HEK293T (cell line): ENCODE measurements around the gene USB1.

Source experiments
- ARNT ChIP-seq: fragments of 450-650 bp; IDR thresholded peaks from 2 replicates; pipeline ENCODE4 v1.6.1; 2017; ENCODE audit warnings: mild to moderate bottlenecking
- FOXA1 ChIP-seq: fragments of 450-650 bp; IDR thresholded peaks from 2 replicates; pipeline ENCODE4 v1.6.1; 2016; ENCODE audit warnings: mild to moderate bottlenecking
- FOXM1 ChIP-seq: fragments of 450-650 bp; IDR thresholded peaks from 2 replicates; pipeline ENCODE4 v1.6.1; 2017; ENCODE audit warnings: mild to moderate bottlenecking, borderline replicate concordance
- NFRKB ChIP-seq: fragments of 450-650 bp; IDR thresholded peaks from 2 replicates; pipeline ENCODE4 v1.6.1; 2016; ENCODE audit warnings: mild to moderate bottlenecking, moderate library complexity
- PKNOX1 ChIP-seq: fragments of 450-650 bp; IDR thresholded peaks from 2 replicates; pipeline ENCODE4 v1.6.1; 2016

- TF ChIP-seq ARNT (no peak), FOXM1 (no peak), FOXA1 (no peak), NFRKB (no peak), PKNOX1 (no peak)
Measured at GRCh38 chr16:57952909-57953308, 48.3 kb upstream of the USB1 start.
